Measurements from ENCODE around the gene SFRP2.

SFRP2 gene

DNA sequence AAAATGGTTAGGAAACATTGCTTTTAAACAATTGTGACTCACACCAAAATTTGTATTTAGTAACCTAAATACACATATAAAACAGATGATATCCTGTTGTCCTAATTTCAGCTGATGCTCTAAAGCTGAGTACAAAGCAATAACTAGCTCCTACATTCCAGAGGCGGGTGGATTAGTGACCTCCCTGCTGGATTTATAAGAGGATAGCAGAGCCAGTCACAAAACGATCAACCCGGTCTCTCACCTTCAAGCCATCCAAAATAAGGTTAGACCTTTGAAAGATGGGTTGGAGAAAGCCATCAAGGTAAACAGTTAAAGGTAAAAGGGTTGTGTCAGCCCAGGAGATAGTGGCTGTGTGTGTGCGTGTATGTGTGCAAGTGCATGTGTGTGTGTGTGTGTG lies 43.2 kb upstream of the SFRP2 start:
- no peak for DNase-seq
- Histone ChIP-seq H3K4me3 (ENCODE audit: insufficient read depth in 1 of 2, low read depth in 1 of 2, low read length in 2 of 2) (no peak overlapping the region), H2BK5ac (ENCODE audit: low read depth, low read length, poor library complexity, severe bottlenecking) (no peak overlapping the region), H2AK5ac (ENCODE audit: low read length, severe bottlenecking) (no peak overlapping the region), H3K36me3 (ENCODE audit: control insufficient read depth in 1 of 2, insufficient read depth in 2 of 2, low read depth in 1 of 2, low read length in 2 of 2) (no peaks in the 10 kb centered on the region), H4K91ac (ENCODE audit: low read length) (no peak overlapping the region), H3K4me1 (ENCODE audit: control insufficient read depth, insufficient read depth, low read depth, low read length) (no peaks in the 10 kb centered on the region), H3K9ac (ENCODE audit: low read length) (no peak overlapping the region), H3K23ac (ENCODE audit: low read length in 2 of 2) (no peak overlapping the region), H2BK15ac (ENCODE audit: low read depth, poor library complexity, severe bottlenecking) (no peak overlapping the region), H3K14ac (ENCODE audit: low read length in 2 of 2) (no peak overlapping the region), H3K27me3 (ENCODE audit: control insufficient read depth in 1 of 2, insufficient read depth in 1 of 2, low read length in 2 of 2) (peaks cover 4 to 13% of the 10 kb centered on the region in 2 experiments), H3K27ac (ENCODE audit: low read length, poor library complexity, severe bottlenecking) (no peak overlapping the region), H3K79me1 (replicated peaks; ENCODE audit: low read length, poor library complexity, severe bottlenecking) (no peaks in the 10 kb centered on the region), H2BK120ac (ENCODE audit: low read depth, low read length) (no peak overlapping the region), H2BK12ac (ENCODE audit: low read length in 2 of 2) (no peak overlapping the region), H2AFZ (ENCODE audit: low read depth, low read length) (no peak overlapping the region), H3K4ac (ENCODE audit: low read depth in 1 of 2, low read length in 2 of 2) (no peak overlapping the region), H3K18ac (ENCODE audit: low read depth in 1 of 2, low read length in 2 of 2) (no peak overlapping the region), H3K9me3 (ENCODE audit: control insufficient read depth, low read length) (no peaks in the 10 kb centered on the region), H3K4me2 (ENCODE audit: low read length, poor library complexity, severe bottlenecking) (no peak overlapping the region), H4K8ac (ENCODE audit: low read length) (no peak overlapping the region)
- WGBS: 92% methylated on average over 2 of the region's 4 CpGs

DNA sequence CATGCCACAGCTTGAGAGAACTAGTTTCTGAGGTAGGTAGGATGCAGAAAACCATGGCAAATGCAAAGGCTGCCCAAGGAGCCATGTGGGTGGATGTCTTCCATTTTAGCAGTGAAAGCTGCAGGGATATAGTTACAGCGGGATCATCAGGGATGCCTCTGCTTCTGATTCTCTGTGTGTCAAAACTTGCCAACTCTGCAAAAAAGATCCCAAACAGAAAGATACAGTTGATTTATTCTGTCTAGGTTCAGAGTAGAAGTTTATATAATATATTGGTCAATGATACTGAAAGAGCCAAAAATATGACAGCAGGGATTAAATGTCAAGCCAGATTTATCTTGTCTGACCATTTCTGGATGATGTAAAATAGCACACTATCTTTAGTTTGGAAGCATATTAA lies 42.4 kb upstream of the SFRP2 start:
- Histone ChIP-seq H2BK120ac (ENCODE audit: low read depth, low read length) (no peak overlapping the region), H4K91ac (ENCODE audit: low read length) (no peak overlapping the region), H3K9me3 (ENCODE audit: control insufficient read depth, low read length) (no peaks in the 10 kb centered on the region), H2BK5ac (ENCODE audit: low read depth, low read length, poor library complexity, severe bottlenecking) (no peak overlapping the region), H2AK5ac (ENCODE audit: low read length, severe bottlenecking) (no peak overlapping the region), H3K23ac (ENCODE audit: low read length in 2 of 2) (no peak overlapping the region), H3K4ac (ENCODE audit: low read depth in 1 of 2, low read length in 2 of 2) (no peak overlapping the region), H2BK12ac (ENCODE audit: low read length in 2 of 2) (no peak overlapping the region), H3K18ac (ENCODE audit: low read depth in 1 of 2, low read length in 2 of 2) (no peak overlapping the region), H3K79me1 (replicated peaks; ENCODE audit: low read length, poor library complexity, severe bottlenecking) (no peaks in the 10 kb centered on the region), H3K4me2 (ENCODE audit: low read length, poor library complexity, severe bottlenecking) (no peak overlapping the region), H3K4me1 (ENCODE audit: control insufficient read depth, insufficient read depth, low read depth, low read length) (no peaks in the 10 kb centered on the region), H3K36me3 (ENCODE audit: control insufficient read depth in 1 of 2, insufficient read depth in 2 of 2, low read depth in 1 of 2, low read length in 2 of 2) (no peaks in the 10 kb centered on the region), H3K4me3 (ENCODE audit: insufficient read depth in 1 of 2, low read depth in 1 of 2, low read length in 2 of 2) (no peak overlapping the region), H3K14ac (ENCODE audit: low read length in 2 of 2) (no peak overlapping the region), H4K8ac (ENCODE audit: low read length) (no peak overlapping the region), H3K27ac (ENCODE audit: low read length, poor library complexity, severe bottlenecking) (no peak overlapping the region), H3K9ac (ENCODE audit: low read length) (no peak overlapping the region), H2BK15ac (ENCODE audit: low read depth, poor library complexity, severe bottlenecking) (no peak overlapping the region), H3K27me3 (ENCODE audit: control insufficient read depth in 1 of 2, insufficient read depth in 1 of 2, low read length in 2 of 2) (peaks cover 4 to 13% of the 10 kb centered on the region in 2 experiments), H2AFZ (ENCODE audit: low read depth, low read length) (no peak overlapping the region)
- no peak for DNase-seq
- WGBS: 100% methylated on average over 1 of the region's 1 CpG

DNA sequence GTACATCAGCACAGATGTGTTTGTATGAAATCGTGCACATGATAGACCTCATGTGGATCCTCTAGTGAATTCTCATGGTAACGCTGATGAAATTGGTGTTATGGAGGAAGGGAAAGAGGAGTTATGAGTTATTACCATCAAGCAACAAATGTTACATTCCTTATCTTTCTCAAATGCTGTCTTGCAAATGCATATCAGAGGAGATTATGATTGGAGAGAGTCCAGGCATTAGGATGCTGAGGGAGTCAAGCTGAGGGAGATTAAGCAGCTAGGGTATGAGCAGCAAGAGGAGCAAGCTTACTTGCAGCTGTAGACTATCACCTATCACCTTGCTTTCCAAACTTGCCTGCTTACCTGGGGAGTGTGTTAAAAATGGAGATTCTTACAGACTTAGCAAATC lies 36.8 kb upstream of the SFRP2 start:
- no peak overlapping the region for H2BK12ac ChIP-seq (ENCODE audit: low read length in 2 of 2)
- H2AFZ ChIP-seq (ENCODE audit: low read depth, low read length): no peak overlapping the region
- H3K36me3 ChIP-seq (ENCODE audit: control insufficient read depth in 1 of 2, insufficient read depth in 2 of 2, low read depth in 1 of 2, low read length in 2 of 2): no peaks in the 10 kb centered on the region
- H3K27ac ChIP-seq (ENCODE audit: low read length, poor library complexity, severe bottlenecking): no peak overlapping the region
- no peak overlapping the region for H3K4me2 ChIP-seq (ENCODE audit: low read length, poor library complexity, severe bottlenecking)
- no peak overlapping the region for H3K18ac ChIP-seq (ENCODE audit: low read depth in 1 of 2, low read length in 2 of 2)
- H3K23ac ChIP-seq (ENCODE audit: low read length in 2 of 2): no peak overlapping the region
- no peak overlapping the region for H2BK5ac ChIP-seq (ENCODE audit: low read depth, low read length, poor library complexity, severe bottlenecking)
- DNase-seq: no peak
- H3K79me1 ChIP-seq (replicated peaks; ENCODE audit: low read length, poor library complexity, severe bottlenecking): no peaks in the 10 kb centered on the region
- no peaks in the 10 kb centered on the region for H3K27me3 ChIP-seq (ENCODE audit: control insufficient read depth in 1 of 2, insufficient read depth in 1 of 2, low read length in 2 of 2)
- 95% methylated on average over 2 of the region's 2 CpGs for WGBS
- no peak overlapping the region for H4K8ac ChIP-seq (ENCODE audit: low read length)
- H3K14ac ChIP-seq (ENCODE audit: low read length in 2 of 2): no peak overlapping the region
- H4K91ac ChIP-seq (ENCODE audit: low read length): no peak overlapping the region
- H3K9ac ChIP-seq (ENCODE audit: low read length): no peak overlapping the region
- no peaks in the 10 kb centered on the region for H3K9me3 ChIP-seq (ENCODE audit: control insufficient read depth, low read length)
- no peak overlapping the region for H2BK15ac ChIP-seq (ENCODE audit: low read depth, poor library complexity, severe bottlenecking)
- no peak overlapping the region for H3K4ac ChIP-seq (ENCODE audit: low read depth in 1 of 2, low read length in 2 of 2)
- H3K4me1 ChIP-seq (ENCODE audit: control insufficient read depth, insufficient read depth, low read depth, low read length): no peaks in the 10 kb centered on the region
- H2BK120ac ChIP-seq (ENCODE audit: low read depth, low read length): no peak overlapping the region
- no peak overlapping the region for H2AK5ac ChIP-seq (ENCODE audit: low read length, severe bottlenecking)
- no peak overlapping the region for H3K4me3 ChIP-seq (ENCODE audit: insufficient read depth in 1 of 2, low read depth in 1 of 2, low read length in 2 of 2)

DNA sequence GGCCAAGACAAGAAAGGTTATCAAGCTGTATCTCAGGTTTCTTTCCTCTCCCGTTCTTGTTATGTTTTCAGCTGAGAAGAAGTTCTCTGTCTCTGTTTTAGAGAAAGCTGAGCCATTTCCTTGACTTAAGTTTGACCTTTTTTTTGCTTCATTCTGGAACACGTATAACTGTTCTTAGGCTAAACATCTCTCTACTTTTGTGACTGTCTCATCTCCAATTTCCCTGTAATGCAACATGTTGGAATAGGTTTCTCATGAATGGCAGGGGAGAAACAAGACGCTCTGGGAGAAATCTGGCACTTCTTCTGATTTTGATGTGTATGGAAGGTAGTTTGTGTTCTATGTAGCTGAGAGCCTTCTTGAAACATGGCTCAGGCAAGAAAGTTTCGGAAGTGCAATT lies 36.2 kb upstream of the SFRP2 start:
- no peaks in the 10 kb centered on the region for H3K36me3 ChIP-seq (ENCODE audit: control insufficient read depth in 1 of 2, insufficient read depth in 2 of 2, low read depth in 1 of 2, low read length in 2 of 2)
- H2BK120ac ChIP-seq (ENCODE audit: low read depth, low read length): no peak overlapping the region
- H4K8ac ChIP-seq (ENCODE audit: low read length): no peak overlapping the region
- no peak overlapping the region for H2BK5ac ChIP-seq (ENCODE audit: low read depth, low read length, poor library complexity, severe bottlenecking)
- H3K27ac ChIP-seq (ENCODE audit: low read length, poor library complexity, severe bottlenecking): no peak overlapping the region
- no peak overlapping the region for H2BK12ac ChIP-seq (ENCODE audit: low read length in 2 of 2)
- DNase-seq: no peak
- no peaks in the 10 kb centered on the region for H3K4me1 ChIP-seq (ENCODE audit: control insufficient read depth, insufficient read depth, low read depth, low read length)
- H2BK15ac ChIP-seq (ENCODE audit: low read depth, poor library complexity, severe bottlenecking): no peak overlapping the region
- no peaks in the 10 kb centered on the region for H3K27me3 ChIP-seq (ENCODE audit: control insufficient read depth in 1 of 2, insufficient read depth in 1 of 2, low read length in 2 of 2)
- whole genome bisulfite sequencing: 100% methylated on average over 2 of the region's 4 CpGs
- no peak overlapping the region for H3K4me2 ChIP-seq (ENCODE audit: low read length, poor library complexity, severe bottlenecking)
- H3K18ac ChIP-seq (ENCODE audit: low read depth in 1 of 2, low read length in 2 of 2): no peak overlapping the region
- no peak overlapping the region for H2AK5ac ChIP-seq (ENCODE audit: low read length, severe bottlenecking)
- no peak overlapping the region for H3K9ac ChIP-seq (ENCODE audit: low read length)
- no peak overlapping the region for H3K23ac ChIP-seq (ENCODE audit: low read length in 2 of 2)
- H3K14ac ChIP-seq (ENCODE audit: low read length in 2 of 2): no peak overlapping the region
- no peaks in the 10 kb centered on the region for H3K9me3 ChIP-seq (ENCODE audit: control insufficient read depth, low read length)
- H3K4me3 ChIP-seq (ENCODE audit: insufficient read depth in 1 of 2, low read depth in 1 of 2, low read length in 2 of 2): no peak overlapping the region
- H4K91ac ChIP-seq (ENCODE audit: low read length): no peak overlapping the region
- H3K79me1 ChIP-seq (replicated peaks; ENCODE audit: low read length, poor library complexity, severe bottlenecking): no peaks in the 10 kb centered on the region
- no peak overlapping the region for H3K4ac ChIP-seq (ENCODE audit: low read depth in 1 of 2, low read length in 2 of 2)
- no peak overlapping the region for H2AFZ ChIP-seq (ENCODE audit: low read depth, low read length)

Measured in mesenchymal stem cell (in vitro differentiated cells and primary cell).